ENCODE results near the gene CCDC85A.

Gene CCDC85A

GRCh38 chr2:56177420-56178220 lies 6.2 kb upstream of the CCDC85A start:
- TF ChIP-seq REST (IDR thresholded peaks at IDR 0.05; ENCODE audit: low read depth): no peak
- no peak for TF ChIP-seq MAX (IDR thresholded peaks at IDR 0.05)
- TF ChIP-seq RAD21 (IDR thresholded peaks at IDR 0.05; ENCODE audit: low read depth): no peak
- TF ChIP-seq FOXM1 (IDR thresholded peaks at IDR 0.05; ENCODE audit: borderline replicate concordance, low read depth): no peak
- no peak for TF ChIP-seq TEAD4 (IDR thresholded peaks at IDR 0.05)
- no peak for TF ChIP-seq YY1 (IDR thresholded peaks at IDR 0.05; ENCODE audit: low read depth)
- no peak for TF ChIP-seq NFIC (IDR thresholded peaks at IDR 0.05)
- TF ChIP-seq ZBTB7A (IDR thresholded peaks at IDR 0.05; ENCODE audit: low read depth): no peak
- no peak for TF ChIP-seq USF1 (IDR thresholded peaks at IDR 0.05)
- TF ChIP-seq CEBPB (IDR thresholded peaks at IDR 0.05): no peak
- TF ChIP-seq CREB1 (IDR thresholded peaks at IDR 0.05; ENCODE audit: low read depth): no peak
- TF ChIP-seq TAF1 (IDR thresholded peaks at IDR 0.05; ENCODE audit: low read depth): no peak
- no peak for TF ChIP-seq EGR1 (IDR thresholded peaks at IDR 0.05)
- TF ChIP-seq TCF12 (IDR thresholded peaks at IDR 0.05; ENCODE audit: low read depth): no peak
- no peak for TF ChIP-seq EP300 (IDR thresholded peaks at IDR 0.05; ENCODE audit: borderline replicate concordance)

GRCh38 chr2:56179931-56180330 lies 3.9 kb upstream of the CCDC85A start:
- TF ChIP-seq MAX (IDR thresholded peaks at IDR 0.05) (no peak), USF1 (IDR thresholded peaks at IDR 0.05) (no peak), ZBTB7A (IDR thresholded peaks at IDR 0.05; ENCODE audit: low read depth) (no peak), TEAD4 (IDR thresholded peaks at IDR 0.05) (no peak), TCF12 (IDR thresholded peaks at IDR 0.05; ENCODE audit: low read depth) (no peak), EP300 (IDR thresholded peaks at IDR 0.05; ENCODE audit: borderline replicate concordance) (no peak), TAF1 (IDR thresholded peaks at IDR 0.05; ENCODE audit: low read depth) (no peak), EGR1 (IDR thresholded peaks at IDR 0.05) (no peak), RAD21 (IDR thresholded peaks at IDR 0.05; ENCODE audit: low read depth) (no peak), REST (IDR thresholded peaks at IDR 0.05; ENCODE audit: low read depth) (no peak), FOXM1 (IDR thresholded peaks at IDR 0.05; ENCODE audit: borderline replicate concordance, low read depth) (no peak), YY1 (IDR thresholded peaks at IDR 0.05; ENCODE audit: low read depth) (no peak)

- no peak for TF ChIP-seq MAX (IDR thresholded peaks at IDR 0.05)
- no peak for TF ChIP-seq USF1 (IDR thresholded peaks at IDR 0.05)
- TF ChIP-seq ZBTB7A (IDR thresholded peaks at IDR 0.05; ENCODE audit: low read depth): no peak
- TF ChIP-seq REST (IDR thresholded peaks at IDR 0.05; ENCODE audit: low read depth): no peak
- no peak for TF ChIP-seq TCF12 (IDR thresholded peaks at IDR 0.05; ENCODE audit: low read depth)
- no peak for TF ChIP-seq CEBPB (IDR thresholded peaks at IDR 0.05)
- TF ChIP-seq YY1 (IDR thresholded peaks at IDR 0.05; ENCODE audit: low read depth): no peak
- TF ChIP-seq FOXM1 (IDR thresholded peaks at IDR 0.05; ENCODE audit: borderline replicate concordance, low read depth): no peak
- TF ChIP-seq EP300 (IDR thresholded peaks at IDR 0.05; ENCODE audit: borderline replicate concordance): no peak
- TF ChIP-seq EGR1 (IDR thresholded peaks at IDR 0.05): no peak
- TF ChIP-seq TAF1 (IDR thresholded peaks at IDR 0.05; ENCODE audit: low read depth): no peak
- no peak for TF ChIP-seq CREB1 (IDR thresholded peaks at IDR 0.05; ENCODE audit: low read depth)
- TF ChIP-seq NFIC (IDR thresholded peaks at IDR 0.05): no peak
- no peak for TF ChIP-seq RAD21 (IDR thresholded peaks at IDR 0.05; ENCODE audit: low read depth)
- TF ChIP-seq TEAD4 (IDR thresholded peaks at IDR 0.05): no peak
Measured at GRCh38 chr2:56182420-56182819, 1.4 kb upstream of the CCDC85A start.

Data from Ishikawa (cell line).